ELR (cell line): Measurements from ENCODE around the gene SLC35F3.
"Not testable (repeated sequence)": the region's sequence is repeated elsewhere in the genome, so short reads cannot be mapped to it uniquely, and the experiment has no call there.

Source experiments
- DNase-seq: peaks from one replicate; pipeline ENCODE4 v3.0.0-alpha.2; 2015; ENCODE audit warnings: low read depth

Gene SLC35F3

GRCh38 chr1:234321231-234321630 lies 416.8 kb downstream of the SLC35F3 start:
- no peak for DNase-seq

- DNase-seq, result no peak
These were observed 417.6 kb downstream of the SLC35F3 start for GRCh38 chr1:234322097-234322496.

- peak; percentile 57 for DNase-seq
These were observed 418.5 kb downstream of the SLC35F3 start for GRCh38 chr1:234322979-234323378.

- no peak for DNase-seq
These were observed 420.3 kb downstream of the SLC35F3 start for GRCh38 chr1:234324821-234325220.

- DNase-seq, result no peak
These were observed 421.5 kb downstream of the SLC35F3 start for GRCh38 chr1:234325878-234326496.

- DNase-seq, result peak; percentile 74
These were observed 422.3 kb downstream of the SLC35F3 start for GRCh38 chr1:234326497-234327366.

- DNase-seq, result no peak
These were observed 423.2 kb downstream of the SLC35F3 start for GRCh38 chr1:234327577-234328164.

GRCh38 chr1:234330843-234331215 lies 426.4 kb downstream of the SLC35F3 start:
- peak; percentile 17 for DNase-seq

- peak; percentile 28 for DNase-seq
These were observed 427.0 kb downstream of the SLC35F3 start for GRCh38 chr1:234331507-234331906.

- no peak for DNase-seq
These were observed 431.9 kb downstream of the SLC35F3 start for GRCh38 chr1:234336359-234336758.

- no peak for DNase-seq
These were observed 432.8 kb downstream of the SLC35F3 start for GRCh38 chr1:234337233-234337632.

- DNase-seq, result no peak
These were observed 436.1 kb downstream of the SLC35F3 start for GRCh38 chr1:234340528-234340927.

- no peak for DNase-seq
These were observed 438.3 kb downstream of the SLC35F3 start for GRCh38 chr1:234342774-234343173.

GRCh38 chr1:234345237-234345636 lies 440.8 kb downstream of the SLC35F3 start:
- no peak for DNase-seq

- no peak for DNase-seq
These were observed 444.5 kb downstream of the SLC35F3 start for GRCh38 chr1:234348964-234349363.

- DNase-seq, result no peak
These were observed 451.5 kb downstream of the SLC35F3 start for GRCh38 chr1:234355782-234356510.

GRCh38 chr1:234356615-234357269 lies 452.3 kb downstream of the SLC35F3 start:
- not testable (repeated sequence) for DNase-seq

GRCh38 chr1:234357831-234358230 lies 453.4 kb downstream of the SLC35F3 start:
- DNase-seq, result no peak

GRCh38 chr1:234361102-234361603 lies 456.7 kb downstream of the SLC35F3 start:
- no peak for DNase-seq

GRCh38 chr1:234362558-234362957 lies 458.1 kb downstream of the SLC35F3 start:
- no peak for DNase-seq

GRCh38 chr1:234368320-234369032 lies 464.0 kb downstream of the SLC35F3 start:
- no peak for DNase-seq
